CD4-positive, CD25-positive, alpha-beta regulatory T cell (primary cell): Measurements from ENCODE around the gene QKI. TPM values are rescaled to one million over a fixed set of nuclear protein-coding genes. Genes with fewer than 3 reads are reported as not detected.
A peak's percentile ranks its signal among the peaks of the same experiment; 100 is the strongest.
"Not testable (repeated sequence)": the region's sequence is repeated elsewhere in the genome, so short reads cannot be mapped to it uniquely, and the experiment has no call there.

Experiments
- ATAC-seq, 2 donors: fragments of 150-1000 bp; cut with Tn5 transposase; one replicate each; pipeline ENCODE4 v1.10.0; 2021; ENCODE audit warnings: low read depth in 2 of 2, moderate number of reproducible peaks in 2 of 2, moderate library complexity in 1 of 2
- DNase-seq, 3 donors: peaks; one replicate each; pipeline versions ENCODE4 v3.0.0 to v3.0.0-alpha.2; 2012 to 2022; ENCODE audit warnings: mixed read lengths in 1 of 3
- H3K27ac ChIP-seq: one replicate; pipeline ENCODE4 v1.7.0; 2013; ENCODE audit warnings: mild to moderate bottlenecking, low read length; ENCODE audit not compliant: insufficient read depth, poor library complexity, severe bottlenecking
- H3K27me3 ChIP-seq: one replicate; pipeline ENCODE4 v1.7.0; 2013; ENCODE audit warnings: low read length; ENCODE audit not compliant: control insufficient read depth, insufficient read depth
- H3K36me3 ChIP-seq: one replicate; pipeline ENCODE4 v1.7.0; 2013; ENCODE audit warnings: mild to moderate bottlenecking, low read length, moderate library complexity; ENCODE audit not compliant: control insufficient read depth, insufficient read depth
- H3K4me1 ChIP-seq: 2 replicates; pipeline ENCODE4 v1.7.0; 2013; ENCODE audit warnings: mild to moderate bottlenecking, low read length; ENCODE audit not compliant: insufficient read depth, control insufficient read depth, poor library complexity, severe bottlenecking
- H3K4me3 ChIP-seq: one replicate; pipeline ENCODE4 v1.7.0; 2013; ENCODE audit warnings: low read depth, mild to moderate bottlenecking, low read length, moderate library complexity
- H3K9me3 ChIP-seq, 2 experiments: 1 replicate in 1 of 2; 2 replicates in 1 of 2; pipeline ENCODE4 v1.7.0; 2013; ENCODE audit warnings: low read length in 2 of 2, mild to moderate bottlenecking in 1 of 2, moderate library complexity in 1 of 2; ENCODE audit not compliant: control insufficient read depth in 2 of 2
- H3K27ac Mint-ChIP-seq, 3 donors: one replicate each; pipeline ENCODE4 v1.8.0; 2020 to 2022; ENCODE audit warnings: mild to moderate bottlenecking in 3 of 3, mixed read lengths in 3 of 3, moderate library complexity in 2 of 3
- H3K27me3 Mint-ChIP-seq: one replicate; pipeline ENCODE4 v1.8.0; 2022; ENCODE audit warnings: mild to moderate bottlenecking, mixed read lengths
- H3K36me3 Mint-ChIP-seq: one replicate; pipeline ENCODE4 v1.8.0; 2020; ENCODE audit warnings: mixed read lengths
- H3K4me1 Mint-ChIP-seq, 4 donors: one replicate each; pipeline ENCODE4 v1.8.0; 2020 to 2022; ENCODE audit warnings: mixed read lengths in 4 of 4, mild to moderate bottlenecking in 1 of 4
- H3K4me3 Mint-ChIP-seq, 4 donors: one replicate each; pipeline ENCODE4 v1.8.0; 2020 to 2022; ENCODE audit warnings: mild to moderate bottlenecking in 4 of 4, mixed read lengths in 4 of 4, moderate library complexity in 3 of 4
- H3K9me3 Mint-ChIP-seq, 7 donors: one replicate each; pipeline ENCODE4 v1.8.0; 2020 to 2022; ENCODE audit warnings: mixed read lengths in 7 of 7, mild to moderate bottlenecking in 3 of 7, moderate library complexity in 2 of 7
- polyA plus RNA-seq, 4 donors: library from polyadenylated mRNA; unstranded; fragments of 300-500 nt; fragmentation: Illumina TruSeq; gene quantifications; one replicate each; pipeline ENCODE4 v1.2.3, GENCODE V29; 2021
- total RNA-seq: library from RNA; stranded (reverse); gene quantifications from one replicate; pipeline ENCODE4 v1.2.3, GENCODE V29; 2022

The QKI gene
- total and polyA plus RNA-seq, 5 donors from 2014 or later: 10.0 to 89.7 (median 17.2) TPM

DNA sequence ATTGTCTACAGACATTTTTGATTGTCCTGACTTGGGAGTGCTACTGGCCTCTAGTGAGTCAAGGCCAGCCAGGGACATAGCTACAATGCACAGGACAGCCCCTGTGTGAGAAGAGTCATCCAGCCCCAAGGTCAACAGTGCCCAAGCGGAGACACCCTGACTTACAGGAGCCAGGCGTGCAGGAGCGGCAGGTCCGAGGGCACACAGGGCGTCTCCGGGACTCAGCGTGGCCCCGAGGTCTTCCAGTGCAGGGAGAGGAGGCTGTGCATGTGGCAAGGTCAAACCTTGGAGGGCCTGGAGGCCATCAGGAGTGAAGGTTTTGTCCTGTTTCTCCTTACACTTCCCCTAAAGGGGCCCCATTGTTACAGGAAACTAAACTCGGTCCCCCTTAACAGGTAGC lies 41.3 kb upstream of the QKI start:
- H3K4me3 ChIP-seq: no peak overlapping the region
- Mint-ChIP-seq H3K27me3 (peaks cover 15% of the 10 kb centered on the region), H3K4me3 (no peak overlapping the region), H3K4me1 (peaks cover 0 to 4% (median 1%) of the 10 kb centered on the region in 4 donors), H3K9me3 (peaks cover 0 to 1% (median 0%) of the 10 kb centered on the region in 7 donors), H3K27ac (no peak overlapping the region), H3K36me3 (no peaks in the 10 kb centered on the region)
- no peak overlapping the region for H3K27ac ChIP-seq
- no peaks in the 10 kb centered on the region for H3K36me3 ChIP-seq
- H3K27me3 ChIP-seq: peaks cover 4% of the 10 kb centered on the region
- no peaks in the 10 kb centered on the region for H3K4me1 ChIP-seq
- no peak for ATAC-seq
- no peak for DNase-seq
- H3K9me3 ChIP-seq: no peaks in the 10 kb centered on the region

GRCh38 chr6:163375361-163375760 lies 39.2 kb upstream of the QKI start:
- no peak overlapping the region for H3K4me3 ChIP-seq
- ATAC-seq: no peak
- Mint-ChIP-seq H3K4me3 (no peak overlapping the region), H3K27me3 (peaks cover 11% of the 10 kb centered on the region), H3K9me3 (peaks cover 0 to 1% (median 0%) of the 10 kb centered on the region in 7 donors), H3K4me1 (peaks cover 0 to under 1% (median 0%) of the 10 kb centered on the region in 4 donors), H3K27ac (no peak overlapping the region), H3K36me3 (no peaks in the 10 kb centered on the region)
- no peaks in the 10 kb centered on the region for H3K9me3 ChIP-seq
- H3K27me3 ChIP-seq: peaks cover 4% of the 10 kb centered on the region
- no peaks in the 10 kb centered on the region for H3K4me1 ChIP-seq
- no peaks in the 10 kb centered on the region for H3K36me3 ChIP-seq
- no peak for DNase-seq
- no peak overlapping the region for H3K27ac ChIP-seq

- Histone ChIP-seq H3K36me3 (no peaks in the 10 kb centered on the region), H3K4me3 (no peak overlapping the region), H3K27ac (no peak overlapping the region), H3K4me1 (no peaks in the 10 kb centered on the region), H3K27me3 (peaks cover 4% of the 10 kb centered on the region), H3K9me3 (no peaks in the 10 kb centered on the region)
- H3K27me3 Mint-ChIP-seq: peaks cover 8% of the 10 kb centered on the region
- ATAC-seq: no peak
- H3K36me3 Mint-ChIP-seq: no peaks in the 10 kb centered on the region
- H3K9me3 Mint-ChIP-seq: peaks cover 0 to 3% (median 0%) of the 10 kb centered on the region in 7 donors
- no peaks in the 10 kb centered on the region for H3K4me1 Mint-ChIP-seq
- DNase-seq: no peak
- H3K27ac Mint-ChIP-seq: no peak overlapping the region
- H3K4me3 Mint-ChIP-seq: no peak overlapping the region
Measured at GRCh38 chr6:163376187-163376586, 38.3 kb upstream of the QKI start.

DNA sequence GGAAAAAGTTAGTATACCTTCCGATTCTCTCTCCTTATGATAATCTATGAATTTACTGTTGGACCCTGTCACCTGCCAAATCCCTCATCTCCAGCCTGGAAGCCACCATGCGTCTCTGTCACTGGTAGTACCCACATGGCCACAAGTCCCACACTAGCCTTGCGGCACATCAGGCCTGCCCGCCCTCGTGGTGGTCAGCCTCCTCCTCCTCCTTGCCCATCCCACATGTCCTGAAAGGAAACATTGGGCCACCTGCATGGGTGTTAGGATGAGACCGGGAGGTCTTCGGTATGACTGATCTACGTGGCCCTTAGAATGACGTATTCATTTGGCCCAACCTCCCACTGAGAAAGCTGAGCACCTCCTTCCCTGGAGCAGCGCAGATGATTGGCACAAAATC lies 37.0 kb upstream of the QKI start:
- Histone ChIP-seq H3K27ac (no peak overlapping the region), H3K9me3 (no peaks in the 10 kb centered on the region), H3K4me3 (no peak overlapping the region), H3K4me1 (no peaks in the 10 kb centered on the region), H3K36me3 (no peaks in the 10 kb centered on the region), H3K27me3 (peaks cover 3% of the 10 kb centered on the region)
- no peak for ATAC-seq
- no peaks in the 10 kb centered on the region for H3K36me3 Mint-ChIP-seq
- DNase-seq: no peak
- no peak overlapping the region for H3K27ac Mint-ChIP-seq
- peaks cover 0 to 3% (median 0%) of the 10 kb centered on the region in 7 donors for H3K9me3 Mint-ChIP-seq
- no peaks in the 10 kb centered on the region for H3K4me1 Mint-ChIP-seq
- peaks cover 8% of the 10 kb centered on the region for H3K27me3 Mint-ChIP-seq
- no peak overlapping the region for H3K4me3 Mint-ChIP-seq

DNA sequence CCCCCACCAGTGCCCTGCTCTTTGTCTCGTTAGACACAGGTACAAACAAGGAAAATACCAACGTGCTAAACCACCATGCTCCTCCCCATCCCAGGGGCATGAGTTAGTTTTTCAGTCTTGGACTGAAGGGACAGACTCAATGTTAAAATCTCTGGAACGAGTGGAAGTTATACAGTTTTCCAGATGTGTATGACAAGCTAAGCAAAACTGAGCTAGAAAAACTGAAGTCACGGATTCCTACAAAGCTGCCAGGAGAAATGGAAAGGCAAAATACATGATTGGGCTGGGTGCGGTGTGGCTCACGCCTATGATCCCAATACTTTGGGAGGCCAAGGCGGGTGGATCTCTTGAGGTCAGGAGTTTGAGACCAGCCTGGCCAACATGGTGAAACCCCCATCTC lies 34.3 kb upstream of the QKI start:
- no peaks in the 10 kb centered on the region for H3K4me1 ChIP-seq
- H3K27me3 ChIP-seq: peaks cover 2% of the 10 kb centered on the region
- H3K9me3 ChIP-seq: no peaks in the 10 kb centered on the region
- H3K4me3 Mint-ChIP-seq: no peak overlapping the region
- H3K27ac ChIP-seq: no peak overlapping the region
- no peaks in the 10 kb centered on the region for H3K36me3 Mint-ChIP-seq
- peaks cover 0 to 2% (median 0%) of the 10 kb centered on the region in 4 donors for H3K4me1 Mint-ChIP-seq
- H3K9me3 Mint-ChIP-seq: peaks cover 0 to 3% (median 0%) of the 10 kb centered on the region in 7 donors
- peak overlapping the region in 1 of 3 donors; percentile 20 for H3K27ac Mint-ChIP-seq
- no peaks in the 10 kb centered on the region for H3K36me3 ChIP-seq
- ATAC-seq (no peak), DNase-seq (no peak)
- no peak overlapping the region for H3K4me3 ChIP-seq
- H3K27me3 Mint-ChIP-seq: no peaks in the 10 kb centered on the region

- Mint-ChIP-seq H3K4me3 (no peak overlapping the region), H3K36me3 (no peaks in the 10 kb centered on the region), H3K9me3 (peaks cover 0 to 3% (median 0%) of the 10 kb centered on the region in 7 donors), H3K27me3 (no peaks in the 10 kb centered on the region), H3K27ac (no peak overlapping the region), H3K4me1 (peaks cover 0 to 2% (median 0%) of the 10 kb centered on the region in 4 donors)
- Histone ChIP-seq H3K27me3 (peaks cover 2% of the 10 kb centered on the region), H3K27ac (no peak overlapping the region), H3K36me3 (no peaks in the 10 kb centered on the region), H3K4me1 (no peaks in the 10 kb centered on the region), H3K9me3 (no peaks in the 10 kb centered on the region), H3K4me3 (no peak overlapping the region)
- no peak for ATAC-seq
- no peak for DNase-seq
Measured at GRCh38 chr6:163381118-163381756, 33.3 kb upstream of the QKI start.

GRCh38 chr6:163383396-163383795 lies 31.1 kb upstream of the QKI start:
- H3K36me3 ChIP-seq, H3K27me3 Mint-ChIP-seq, H3K27ac ChIP-seq, H3K9me3 Mint-ChIP-seq, H3K4me3 Mint-ChIP-seq, H3K4me3 ChIP-seq, H3K27me3 ChIP-seq, H3K36me3 Mint-ChIP-seq, ATAC-seq, H3K4me1 Mint-ChIP-seq, H3K4me1 ChIP-seq, H3K27ac Mint-ChIP-seq, H3K9me3 ChIP-seq, DNase-seq: not testable (repeated sequence)

GRCh38 chr6:163383912-163384311 lies 30.6 kb upstream of the QKI start:
- Histone ChIP-seq H3K27ac (no peak overlapping the region), H3K9me3 (no peaks in the 10 kb centered on the region), H3K36me3 (no peaks in the 10 kb centered on the region), H3K4me3 (no peak overlapping the region), H3K4me1 (no peaks in the 10 kb centered on the region), H3K27me3 (peaks cover 2% of the 10 kb centered on the region)
- peaks cover 5% of the 10 kb centered on the region for H3K27me3 Mint-ChIP-seq
- no peak overlapping the region for H3K4me3 Mint-ChIP-seq
- peaks cover 0 to 3% (median 0%) of the 10 kb centered on the region in 7 donors for H3K9me3 Mint-ChIP-seq
- no peak for DNase-seq
- peaks cover 0 to 2% (median 0%) of the 10 kb centered on the region in 4 donors for H3K4me1 Mint-ChIP-seq
- no peak overlapping the region for H3K27ac Mint-ChIP-seq
- H3K36me3 Mint-ChIP-seq: no peaks in the 10 kb centered on the region
- ATAC-seq: no peak
